GM19455 (cell line): Measurements from ENCODE around the gene CDK14.
"Not testable (repeated sequence)": the region's sequence is repeated elsewhere in the genome, so short reads cannot be mapped to it uniquely, and the experiment has no call there.

ENCODE experiments used
- ATAC-seq: cut with Tn5 transposase; IDR thresholded peaks from one replicate; pipeline ENCODE4 v1.9.1; 2021; ENCODE audit not compliant: unreplicated experiment

CDK14 gene

DNA sequence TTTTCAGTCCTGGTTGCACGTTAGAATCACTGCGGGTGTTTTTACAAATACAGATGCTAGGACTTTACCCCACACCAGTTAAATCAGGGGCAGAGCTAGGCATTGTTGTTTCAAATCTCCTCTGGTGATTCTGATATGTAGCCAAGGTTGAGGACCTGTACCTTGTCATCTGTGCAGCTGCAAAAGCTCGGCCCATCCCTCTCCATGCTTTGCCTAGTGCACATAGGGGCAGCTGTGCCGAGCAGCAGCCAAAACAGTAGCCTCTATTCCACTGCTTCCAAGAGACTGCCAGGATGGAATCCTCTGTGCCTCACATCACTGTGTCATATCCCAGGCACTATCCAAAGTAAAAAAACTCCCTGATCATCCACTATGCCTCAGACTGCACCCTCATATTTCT lies 181.3 kb downstream of the CDK14 start:
- ATAC-seq: peak; percentile 68

DNA sequence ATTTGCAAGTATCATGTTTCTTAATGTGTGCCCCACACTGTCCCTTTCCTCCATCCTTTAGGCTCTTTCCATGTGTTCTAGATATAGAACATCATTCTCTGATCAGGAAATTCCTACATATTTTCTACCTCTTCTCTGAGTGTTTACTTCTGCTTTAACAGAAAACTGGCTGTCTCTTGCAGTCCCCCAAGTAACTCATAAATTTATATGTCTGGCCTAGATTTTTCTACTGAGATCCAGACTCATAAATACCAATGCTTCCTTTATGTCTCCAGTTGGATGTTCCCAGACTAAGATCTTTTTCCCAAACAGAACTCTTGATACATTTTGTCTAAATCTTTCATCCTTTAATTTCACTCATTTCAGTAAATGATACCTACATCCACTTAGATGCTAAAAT lies 181.8 kb downstream of the CDK14 start:
- ATAC-seq: no peak

DNA sequence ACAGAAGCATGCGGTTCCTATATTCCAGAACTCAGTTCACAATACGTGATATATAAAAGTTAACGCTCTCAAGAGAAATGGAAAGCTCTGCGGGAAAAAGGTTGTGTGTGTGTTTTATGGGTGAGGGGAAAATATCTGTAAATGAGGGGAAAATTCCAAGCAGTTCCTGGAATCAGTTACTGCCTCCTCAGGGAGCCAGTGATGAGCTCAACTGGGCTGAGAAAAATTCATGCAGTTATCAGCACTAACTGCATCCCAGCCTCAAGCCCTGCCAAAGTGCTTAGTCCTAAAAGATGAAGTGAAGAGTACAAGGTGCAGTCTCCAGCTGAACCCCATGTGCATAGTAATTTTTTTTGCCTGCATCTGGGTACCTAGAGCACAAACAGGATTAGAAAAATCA lies 191.9 kb downstream of the CDK14 start:
- no peak for ATAC-seq

DNA sequence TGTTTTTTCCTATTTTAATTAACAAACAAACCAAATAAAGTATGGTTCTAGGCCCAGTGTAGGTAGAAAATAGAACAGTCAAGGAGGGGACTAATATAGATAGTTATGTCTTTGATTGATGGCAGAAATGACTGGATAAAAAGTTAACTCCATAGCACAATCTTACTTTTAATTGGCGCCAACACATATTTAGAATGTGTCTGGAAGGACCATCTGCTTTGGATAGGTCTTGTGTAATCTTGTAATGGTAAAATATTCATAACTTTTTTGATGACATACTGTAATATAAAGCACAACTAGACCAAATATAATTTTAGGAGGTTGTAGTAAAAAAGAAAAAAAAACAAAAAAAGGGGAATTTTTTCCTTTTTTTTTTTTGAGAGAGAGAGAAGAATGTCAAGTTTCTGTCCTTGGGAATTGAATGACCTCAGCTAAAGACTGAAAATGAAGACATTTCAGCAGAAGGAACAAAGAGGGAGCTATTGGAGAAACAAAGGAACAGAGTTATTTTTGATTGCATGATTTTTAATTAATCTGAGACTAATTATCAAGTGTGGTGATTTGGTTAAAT lies 193.7 kb downstream of the CDK14 start:
- no peak for ATAC-seq

DNA sequence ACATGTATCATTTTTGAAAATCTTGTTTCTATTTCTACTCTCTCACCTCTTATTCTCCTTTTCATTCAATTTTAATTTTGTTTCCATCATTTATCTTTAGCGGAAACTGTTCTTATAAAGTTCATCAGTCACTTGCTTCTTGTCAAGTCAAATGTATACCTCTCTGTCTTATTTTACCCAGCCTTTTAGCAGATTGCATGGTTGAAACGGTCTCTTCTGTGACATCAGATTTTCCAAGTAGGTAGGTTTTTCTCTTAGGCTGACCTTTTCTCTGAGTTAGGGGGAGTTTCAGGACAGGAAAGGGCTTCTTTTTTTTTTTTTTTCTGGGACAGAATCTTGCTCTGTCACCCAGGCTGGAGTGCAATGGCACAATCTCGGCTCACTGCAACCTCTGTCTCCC lies 195.5 kb downstream of the CDK14 start:
- ATAC-seq: no peak

DNA sequence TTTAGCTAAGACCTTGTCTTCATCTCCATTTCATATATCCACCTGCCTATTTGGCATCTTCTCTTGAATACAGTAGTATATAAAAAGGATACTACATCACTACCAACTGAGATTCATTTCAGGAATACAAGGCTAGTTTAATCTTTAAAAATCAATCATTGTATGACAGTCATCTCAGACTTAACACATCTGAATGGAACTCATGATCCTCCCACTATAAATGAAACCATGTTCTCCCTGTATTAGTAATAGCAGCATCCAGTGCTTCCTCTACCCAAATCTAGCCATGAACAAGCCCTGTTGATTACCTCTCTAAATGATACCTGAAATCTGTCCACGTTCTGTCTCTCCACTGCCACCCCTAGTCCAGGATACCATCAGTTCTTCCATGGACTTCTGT lies 196.2 kb downstream of the CDK14 start:
- no peak for ATAC-seq

DNA sequence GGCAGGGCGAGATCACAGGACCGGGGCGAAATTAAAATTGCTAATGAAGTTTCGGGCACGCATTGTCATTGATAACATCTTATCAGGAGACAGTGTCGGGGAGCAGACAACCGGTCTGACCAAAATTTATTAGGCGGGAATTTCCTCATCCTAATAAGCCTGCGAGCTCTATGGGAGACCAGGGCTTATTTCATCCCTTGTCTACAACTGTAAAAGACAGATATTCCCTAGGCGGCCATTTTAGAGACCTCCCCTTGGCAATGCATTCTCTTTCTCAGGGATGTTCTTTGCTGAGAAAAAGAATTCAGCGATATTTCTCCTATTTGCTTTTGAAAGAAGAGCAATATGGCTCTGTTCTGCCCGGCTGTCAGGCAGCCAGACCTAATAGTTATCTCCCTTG lies 198.1 kb downstream of the CDK14 start:
- not testable (repeated sequence) for ATAC-seq

DNA sequence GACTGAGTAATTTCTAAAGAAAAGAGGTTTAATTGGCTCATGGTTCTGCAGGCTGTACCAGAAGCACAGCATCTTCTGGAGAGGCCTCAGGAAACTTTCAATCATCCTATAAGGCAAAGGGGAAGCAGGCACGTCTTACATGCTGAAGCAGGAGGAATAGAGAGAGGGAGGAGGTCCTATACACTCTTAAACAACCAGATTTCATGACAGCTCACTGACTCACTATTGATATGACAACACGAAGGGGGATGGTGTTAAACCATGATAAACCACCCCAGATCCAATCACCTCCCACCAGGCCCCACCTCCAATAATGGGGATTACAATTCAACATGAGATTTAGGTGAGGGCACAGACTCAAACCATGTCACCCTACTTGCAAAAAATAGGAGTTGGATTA lies 201.5 kb downstream of the CDK14 start:
- ATAC-seq: no peak

DNA sequence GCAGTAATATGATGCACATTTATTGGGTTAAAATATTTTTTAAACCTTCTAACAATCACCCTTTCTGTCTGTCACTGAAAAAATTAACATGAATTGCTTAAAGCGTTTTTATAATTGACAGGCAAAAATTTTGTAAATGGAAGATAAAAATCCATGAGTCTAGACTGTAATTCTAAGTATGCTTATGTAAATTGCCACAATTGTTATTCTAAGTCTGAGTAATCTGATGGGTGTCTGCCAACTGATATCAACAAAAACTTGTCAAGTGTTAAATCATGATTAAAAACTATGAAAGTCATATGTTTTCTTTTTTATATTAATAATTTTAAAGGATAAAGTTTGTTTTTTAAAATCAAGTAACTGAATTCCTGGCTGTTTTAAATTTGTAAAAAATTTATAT lies 208.2 kb downstream of the CDK14 start:
- no peak for ATAC-seq

DNA sequence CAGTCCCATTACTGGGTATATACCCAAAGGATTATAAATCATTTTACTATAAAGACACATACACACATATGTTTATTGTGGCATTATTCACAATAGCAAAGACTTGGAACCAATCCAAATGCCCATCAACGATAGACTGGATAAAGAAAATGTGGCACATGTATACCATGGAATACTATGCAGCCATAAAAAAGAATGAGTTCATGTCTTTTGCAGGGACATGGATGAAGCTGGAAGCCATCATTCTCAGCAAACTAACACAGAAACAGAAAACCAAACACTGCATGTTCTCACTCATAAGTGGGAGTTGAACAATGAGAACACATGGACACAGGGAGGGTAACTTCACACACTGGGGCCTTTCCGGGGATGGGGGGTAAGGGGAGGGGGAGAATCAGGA lies 219.4 kb downstream of the CDK14 start:
- ATAC-seq: not testable (repeated sequence)

DNA sequence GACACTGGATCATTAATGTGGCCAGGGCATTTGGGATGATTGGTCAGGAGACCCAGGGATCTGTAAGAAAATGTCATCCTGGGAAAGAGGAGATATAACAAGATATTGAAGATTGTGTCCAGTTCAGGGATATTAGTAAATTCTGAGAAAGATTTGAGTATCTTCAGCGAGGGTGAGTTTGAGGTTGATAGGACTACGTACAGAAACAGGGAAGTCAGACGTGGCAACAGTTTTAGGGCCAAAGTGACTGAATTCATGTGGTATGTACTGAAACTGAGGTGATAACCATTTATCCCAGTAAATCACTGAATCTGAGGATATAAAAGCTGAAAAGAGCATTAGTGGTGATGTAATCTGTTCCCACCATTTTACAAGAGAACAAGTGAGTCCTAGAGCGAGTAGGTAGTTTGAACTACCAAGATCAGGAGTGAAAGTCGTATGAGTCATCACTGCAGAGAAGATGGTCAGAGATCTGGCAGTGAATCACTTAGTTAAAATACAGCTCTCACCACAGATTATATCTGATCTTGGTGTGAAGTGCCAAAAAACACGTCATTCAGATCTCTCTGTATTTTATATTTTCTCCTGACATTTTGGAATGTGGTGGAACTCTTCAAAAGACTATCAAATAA lies 220.5 kb downstream of the CDK14 start:
- peak; percentile 100 for ATAC-seq

DNA sequence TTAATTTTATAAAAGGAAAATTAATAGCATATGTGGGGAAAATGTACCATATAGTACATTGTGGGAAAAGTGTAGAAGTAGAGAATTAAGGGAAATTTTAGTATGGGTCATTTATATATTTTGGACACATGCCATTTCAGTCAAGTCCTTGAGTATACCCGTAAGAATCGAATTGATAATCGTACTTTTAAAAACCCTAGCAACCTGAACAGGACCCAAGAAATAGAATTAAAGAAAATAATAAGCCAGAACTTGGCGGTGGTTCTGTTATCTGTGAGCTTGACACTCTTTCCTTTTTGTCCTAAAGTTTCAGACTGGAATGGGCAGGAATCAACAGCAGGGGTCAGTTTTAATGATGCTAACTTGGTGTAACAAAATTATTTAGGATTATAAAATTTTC lies 221.0 kb downstream of the CDK14 start:
- ATAC-seq: no peak

DNA sequence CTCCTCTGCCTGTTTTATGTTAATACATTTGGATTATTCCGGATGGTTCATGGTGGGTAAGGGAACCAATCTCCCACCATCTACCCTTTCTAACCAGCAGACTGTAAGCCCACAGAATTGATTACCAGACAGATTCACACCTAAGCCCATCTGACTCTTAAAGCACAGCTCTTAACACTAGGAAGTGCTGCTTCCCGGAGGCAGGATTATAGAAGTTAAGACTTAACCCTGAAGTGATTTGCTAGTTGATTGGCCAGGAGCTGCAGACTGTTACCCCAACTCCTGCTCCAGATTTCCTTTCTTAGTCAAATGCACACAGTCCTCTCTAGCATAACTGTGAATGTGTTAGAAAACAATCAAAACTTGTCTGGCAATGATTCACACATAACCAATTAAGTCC lies 221.7 kb downstream of the CDK14 start:
- no peak for ATAC-seq

DNA sequence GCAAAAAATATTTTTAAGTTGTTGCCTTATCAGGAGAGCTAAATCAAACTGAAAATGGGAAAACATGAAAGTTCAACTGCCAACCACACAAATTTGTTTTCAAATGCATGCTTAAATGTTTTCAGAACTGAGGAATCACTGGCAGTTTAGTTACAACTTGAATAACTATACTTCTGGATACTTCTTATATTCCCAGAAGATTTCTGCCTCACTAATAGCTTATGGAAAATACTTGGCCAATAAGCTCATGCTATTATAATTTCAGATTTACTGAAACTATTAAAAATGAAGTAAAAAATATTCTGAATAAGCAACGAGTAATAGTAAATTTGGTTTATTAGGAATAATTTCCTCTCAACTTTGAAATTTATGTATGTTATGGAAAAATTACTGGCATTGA lies 222.2 kb downstream of the CDK14 start:
- no peak for ATAC-seq

DNA sequence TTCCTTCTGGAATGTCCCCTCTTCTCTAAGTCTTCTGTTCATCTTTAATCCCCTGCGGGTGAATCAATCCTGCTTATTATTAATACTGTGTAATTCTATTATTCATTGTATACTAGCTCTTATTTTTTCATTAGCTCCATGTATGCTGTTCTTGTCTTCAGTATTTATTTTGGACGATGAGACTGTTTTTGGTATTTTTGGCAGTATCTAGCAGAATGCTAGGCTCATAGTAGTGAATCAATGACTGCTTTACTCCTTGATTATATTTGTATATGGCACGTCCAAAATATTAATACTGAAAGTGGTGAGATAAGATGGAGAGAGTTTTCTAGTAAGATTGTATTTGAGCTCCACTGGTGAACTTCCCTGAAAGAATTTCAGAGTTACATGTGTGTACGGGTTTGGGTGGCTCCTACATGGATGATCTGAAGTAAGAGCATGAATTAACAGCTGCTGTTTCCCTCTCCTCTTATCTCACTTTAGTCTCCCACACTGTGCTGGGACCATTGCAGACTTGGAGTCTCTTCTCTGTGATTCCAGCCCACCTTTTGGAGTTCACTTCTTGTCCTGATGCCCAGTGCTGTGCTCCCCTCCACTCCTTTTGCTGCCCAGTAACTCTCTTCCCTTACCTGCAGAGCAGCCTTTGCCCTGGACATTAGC lies 226.0 kb downstream of the CDK14 start:
- ATAC-seq: no peak

DNA sequence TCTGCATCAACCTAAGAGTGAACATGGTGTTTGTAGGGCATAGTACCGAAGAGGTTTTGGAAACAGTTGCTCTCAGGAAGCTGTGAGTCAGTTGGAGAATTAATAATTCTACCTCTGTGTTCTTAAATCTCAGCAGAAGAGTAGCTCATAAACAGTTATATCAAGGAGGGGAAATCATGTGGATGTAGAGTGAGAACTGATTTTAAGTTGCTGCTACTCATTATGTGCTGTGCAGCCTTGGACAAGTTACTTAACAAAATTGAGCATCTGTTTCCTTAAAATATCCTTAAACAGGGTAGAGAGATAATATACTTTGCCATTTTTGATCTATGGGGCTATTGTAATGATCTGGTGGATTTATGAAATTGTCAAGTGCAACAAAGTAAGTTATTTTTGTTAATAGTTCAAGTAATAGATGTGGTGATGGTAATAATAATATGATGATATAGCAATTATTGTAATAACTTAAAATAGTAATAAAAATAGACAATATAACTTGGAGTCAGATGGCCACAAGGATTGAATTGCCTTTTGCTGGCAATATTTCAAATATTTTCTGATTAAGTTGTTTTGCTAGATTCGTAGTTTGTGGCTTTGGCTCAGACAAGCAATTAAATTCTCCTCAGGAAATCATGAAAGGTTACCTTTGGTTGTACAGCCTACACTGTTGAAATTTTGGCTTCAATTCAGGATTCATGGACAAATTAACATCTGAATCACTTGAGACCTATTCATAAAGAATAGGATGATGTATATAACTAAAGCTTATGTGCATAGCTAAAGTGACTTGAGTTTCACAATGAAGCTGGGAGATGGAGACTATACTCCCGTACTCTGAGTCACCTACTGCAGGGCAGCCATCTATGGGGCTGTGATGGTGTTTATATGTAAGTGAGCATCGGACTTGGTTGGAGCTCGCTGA lies 228.5 kb downstream of the CDK14 start:
- ATAC-seq: no peak

DNA sequence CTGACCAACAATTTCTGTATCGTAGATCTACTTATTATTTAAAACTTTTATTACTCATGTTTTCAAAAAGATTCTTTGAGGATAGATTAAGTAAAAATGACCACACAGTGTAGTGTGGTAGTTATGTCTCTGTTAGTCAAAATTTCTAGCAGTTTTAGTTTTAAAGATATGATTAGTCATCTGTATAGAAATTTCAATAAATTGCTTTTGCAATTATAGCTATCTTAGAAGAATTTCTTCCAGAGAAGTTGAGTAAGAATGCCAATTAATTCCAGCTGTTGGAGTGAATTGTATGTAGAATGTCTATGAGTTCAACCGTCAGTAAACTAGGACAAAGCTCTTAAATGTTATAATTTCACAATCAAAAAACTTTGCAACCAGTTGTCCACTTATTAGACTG lies 229.7 kb downstream of the CDK14 start:
- no peak for ATAC-seq

DNA sequence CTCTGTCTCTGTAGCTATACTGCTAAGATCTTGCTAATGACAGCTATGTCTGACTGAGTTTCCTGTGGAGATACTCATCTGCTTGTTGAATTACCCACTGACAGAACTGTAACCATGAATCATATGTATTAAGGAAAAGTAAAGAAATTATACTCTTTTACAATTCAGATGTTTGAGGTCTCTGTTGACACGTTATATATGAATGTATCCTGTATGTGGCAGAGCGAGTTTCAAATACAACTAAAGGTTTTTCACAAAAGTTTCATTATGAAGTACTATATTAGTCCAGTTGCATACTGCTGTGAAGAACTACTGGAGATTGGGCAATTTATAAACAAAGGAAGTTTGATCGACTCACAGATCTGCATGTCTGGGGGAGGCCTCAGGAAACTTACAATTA lies 232.5 kb downstream of the CDK14 start:
- ATAC-seq: no peak

DNA sequence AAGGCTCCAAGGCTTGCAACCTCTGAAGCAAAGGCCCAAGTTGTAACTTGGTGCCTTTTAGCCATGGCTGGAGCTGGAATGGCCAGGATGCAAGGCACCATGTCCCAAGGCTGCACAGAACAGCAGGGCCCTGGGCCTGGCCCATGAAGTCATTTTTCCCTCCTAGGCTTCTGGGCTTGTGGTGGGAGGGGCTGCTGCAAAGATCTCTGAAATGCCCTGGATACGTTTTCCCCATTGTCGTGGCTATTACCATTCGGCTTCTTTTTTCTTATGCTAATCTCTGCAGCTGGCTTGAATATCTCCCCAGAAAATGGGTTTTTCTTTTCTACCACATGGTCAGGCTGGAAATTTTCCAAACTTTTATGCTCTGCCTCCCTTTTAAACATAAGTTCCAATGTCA lies 234.2 kb downstream of the CDK14 start:
- ATAC-seq: no peak

DNA sequence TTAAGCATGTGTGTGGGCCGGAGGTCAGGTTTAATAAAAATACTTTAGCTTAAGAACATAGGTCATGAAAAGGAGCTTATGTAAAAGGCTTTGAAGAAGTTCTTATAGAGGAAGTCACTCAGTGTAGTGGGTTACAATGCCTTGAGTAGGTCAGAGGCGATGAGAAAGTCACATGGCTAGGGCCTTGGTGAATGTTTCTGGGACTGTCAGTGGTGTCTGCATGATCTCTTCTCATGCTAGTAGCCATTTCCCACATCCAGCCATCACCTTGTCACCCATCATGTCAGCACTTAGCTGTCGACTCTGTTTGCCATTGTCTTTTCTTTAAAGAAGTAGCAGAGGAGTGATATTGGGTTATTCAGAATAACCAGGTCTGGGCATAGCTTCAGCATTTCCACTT lies 236.6 kb downstream of the CDK14 start:
- no peak for ATAC-seq

DNA sequence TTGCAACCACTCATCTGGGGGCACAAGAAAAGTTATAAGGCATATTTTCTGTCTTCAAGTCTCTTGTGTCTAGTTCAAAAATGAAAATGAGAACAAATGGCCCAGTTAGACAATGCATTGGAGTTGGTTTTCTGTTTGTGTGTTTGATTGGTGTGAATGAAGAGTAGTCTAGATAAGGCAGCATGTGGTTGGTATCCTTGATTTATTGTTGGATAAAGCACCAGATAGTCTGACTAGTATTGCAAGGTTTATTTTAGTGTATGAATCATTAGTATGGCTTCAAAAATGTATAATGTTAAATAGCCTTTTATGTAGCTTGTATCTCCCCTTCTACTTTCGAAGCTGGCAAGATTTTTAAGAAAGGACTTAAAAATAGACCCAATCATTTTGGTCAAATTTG lies 237.3 kb downstream of the CDK14 start:
- no peak for ATAC-seq

DNA sequence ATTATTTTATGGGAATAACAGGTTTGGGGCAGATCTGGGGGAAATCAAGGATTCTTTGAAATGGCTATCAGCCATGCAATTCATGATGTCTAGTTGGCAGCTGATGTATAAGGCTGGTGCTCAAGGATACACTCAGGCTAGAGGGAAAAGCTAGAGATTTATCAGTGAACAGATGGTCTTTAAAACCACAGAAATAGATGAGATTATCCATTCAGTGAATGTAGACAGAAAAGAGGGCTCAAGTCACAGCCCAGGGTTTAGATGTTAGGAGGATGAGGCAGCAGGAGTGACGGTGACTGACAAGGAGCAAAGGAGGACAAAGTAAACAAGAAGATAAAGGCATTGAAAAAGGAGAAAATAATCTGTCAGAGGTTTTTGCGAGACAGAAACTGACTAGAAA lies 238.7 kb downstream of the CDK14 start:
- no peak for ATAC-seq
